ENCODE measurements around the gene INTS11. TPM values are rescaled to one million over a fixed set of nuclear protein-coding genes. Genes with fewer than 3 reads are reported as not detected.

Gene INTS11
- total and polyA plus RNA-seq, 2 of the 13 experiments (the other 11 are each of a cell fraction or from before 2014, with no cell fraction given) = 52.8 to 94.8 TPM

DNA sequence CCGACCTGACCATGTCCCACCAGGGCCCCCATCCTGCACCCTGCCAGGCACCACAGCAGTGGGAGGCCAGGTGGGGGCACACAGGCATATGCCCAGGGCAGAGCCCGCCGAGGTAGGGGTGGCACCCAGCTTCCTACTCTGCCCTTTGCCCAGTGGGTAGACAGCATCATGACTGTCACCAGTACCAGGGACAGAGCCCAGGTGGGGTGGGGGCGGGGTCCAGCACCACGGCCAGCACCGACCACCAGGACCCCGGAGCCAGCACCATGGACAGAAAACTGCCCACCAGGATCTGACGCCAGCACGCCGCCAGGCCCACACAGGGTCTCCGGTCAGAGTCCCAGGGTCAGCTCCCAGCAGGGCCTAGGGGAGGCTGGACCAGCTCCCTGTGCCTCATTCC, 10.4 kb upstream of the INTS11 start (continued):
- TF ChIP-seq HNF4G (IDR thresholded peaks at IDR 0.05; ENCODE audit: borderline replicate concordance, low read depth, low read length) = no peak
- no peak for TF ChIP-seq HNF4G (CRISPR knock-in tag; IDR thresholded peaks at IDR 0.05; ENCODE audit: borderline replicate concordance, low read depth)
- no peak for TF ChIP-seq IRF2 (CRISPR knock-in tag; IDR thresholded peaks at IDR 0.05)
- TF ChIP-seq, protein P1, sequence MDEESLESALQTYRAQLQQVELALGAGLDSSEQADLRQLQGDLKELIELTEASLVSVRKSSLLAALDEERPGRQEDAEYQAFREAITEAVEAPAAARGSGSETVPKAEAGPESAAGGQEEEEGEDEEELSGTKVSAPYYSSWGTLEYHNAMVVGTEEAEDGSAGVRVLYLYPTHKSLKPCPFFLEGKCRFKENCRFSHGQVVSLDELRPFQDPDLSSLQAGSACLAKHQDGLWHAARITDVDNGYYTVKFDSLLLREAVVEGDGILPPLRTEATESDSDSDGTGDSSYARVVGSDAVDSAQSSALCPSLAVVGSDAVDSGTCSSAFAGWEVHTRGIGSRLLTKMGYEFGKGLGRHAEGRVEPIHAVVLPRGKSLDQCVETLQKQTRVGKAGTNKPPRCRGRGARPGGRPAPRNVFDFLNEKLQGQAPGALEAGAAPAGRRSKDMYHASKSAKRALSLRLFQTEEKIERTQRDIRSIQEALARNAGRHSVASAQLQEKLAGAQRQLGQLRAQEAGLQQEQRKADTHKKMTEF (CRISPR knock-in tag; IDR thresholded peaks at IDR 0.05) = 0 out of 2 replicates have a peak, but pooled peaks have one; percentile 48
- no peak; the same call in 1 of the 2 replicates for TF ChIP-seq IRX3 (CRISPR knock-in tag; IDR thresholded peaks at IDR 0.05; ENCODE audit: borderline replicate concordance, low read depth)
- TF ChIP-seq, protein P2, sequence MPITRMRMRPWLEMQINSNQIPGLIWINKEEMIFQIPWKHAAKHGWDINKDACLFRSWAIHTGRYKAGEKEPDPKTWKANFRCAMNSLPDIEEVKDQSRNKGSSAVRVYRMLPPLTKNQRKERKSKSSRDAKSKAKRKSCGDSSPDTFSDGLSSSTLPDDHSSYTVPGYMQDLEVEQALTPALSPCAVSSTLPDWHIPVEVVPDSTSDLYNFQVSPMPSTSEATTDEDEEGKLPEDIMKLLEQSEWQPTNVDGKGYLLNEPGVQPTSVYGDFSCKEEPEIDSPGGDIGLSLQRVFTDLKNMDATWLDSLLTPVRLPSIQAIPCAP (CRISPR knock-in tag; IDR thresholded peaks at IDR 0.05; ENCODE audit: low read depth) = no peak
- no peak for TF ChIP-seq NRL (CRISPR knock-in tag; IDR thresholded peaks at IDR 0.05; ENCODE audit: borderline replicate concordance)
- TF ChIP-seq ARNT2 (CRISPR knock-in tag; IDR thresholded peaks at IDR 0.05; ENCODE audit: low read depth) = peak; percentile 59; the same call in 1 of the 2 replicates
- TF ChIP-seq, protein P3, sequence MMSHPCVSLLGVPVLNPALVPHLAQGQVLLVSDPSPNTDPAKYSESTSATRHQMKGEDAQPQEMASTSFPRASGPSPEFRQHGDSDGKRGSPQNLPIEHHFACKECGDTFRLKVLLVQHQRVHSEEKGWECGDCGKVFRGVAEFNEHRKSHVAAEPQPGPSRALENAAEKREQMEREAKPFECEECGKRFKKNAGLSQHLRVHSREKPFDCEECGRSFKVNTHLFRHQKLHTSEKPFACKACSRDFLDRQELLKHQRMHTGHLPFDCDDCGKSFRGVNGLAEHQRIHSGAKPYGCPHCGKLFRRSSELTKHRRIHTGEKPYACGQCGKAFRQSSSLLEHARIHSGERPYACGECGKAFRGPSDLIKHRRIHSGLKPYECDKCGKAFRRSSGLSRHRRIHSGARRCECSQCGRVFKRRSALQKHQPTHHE (CRISPR knock-in tag; IDR thresholded peaks at IDR 0.05; ENCODE audit: borderline replicate concordance) = no peak
- TF ChIP-seq, protein P4, sequence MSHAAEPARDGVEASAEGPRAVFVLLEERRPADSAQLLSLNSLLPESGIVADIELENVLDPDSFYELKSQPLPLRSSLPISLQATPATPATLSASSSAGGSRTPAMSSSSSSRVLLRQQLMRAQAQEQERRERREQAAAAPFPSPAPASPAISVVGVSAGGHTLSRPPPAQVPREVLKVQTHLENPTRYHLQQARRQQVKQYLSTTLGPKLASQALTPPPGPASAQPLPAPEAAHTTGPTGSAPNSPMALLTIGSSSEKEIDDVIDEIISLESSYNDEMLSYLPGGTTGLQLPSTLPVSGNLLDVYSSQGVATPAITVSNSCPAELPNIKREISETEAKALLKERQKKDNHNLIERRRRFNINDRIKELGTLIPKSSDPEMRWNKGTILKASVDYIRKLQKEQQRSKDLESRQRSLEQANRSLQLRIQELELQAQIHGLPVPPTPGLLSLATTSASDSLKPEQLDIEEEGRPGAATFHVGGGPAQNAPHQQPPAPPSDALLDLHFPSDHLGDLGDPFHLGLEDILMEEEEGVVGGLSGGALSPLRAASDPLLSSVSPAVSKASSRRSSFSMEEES (CRISPR knock-in tag; IDR thresholded peaks at IDR 0.05) = 0 out of 2 replicates have a peak, but pooled peaks have one; percentile 23
- TF ChIP-seq FIP1L1 (IDR thresholded peaks at IDR 0.05; ENCODE audit: borderline replicate concordance, insufficient read depth, low read depth, low read length) = no peak
- TF ChIP-seq ZNF44 (CRISPR knock-in tag; IDR thresholded peaks at IDR 0.05) = 0 out of 2 replicates have a peak, but pooled peaks have one; percentile 58
- no peak for TF ChIP-seq MLLT10 (CRISPR knock-in tag; IDR thresholded peaks at IDR 0.05)
- TF ChIP-seq, protein P5, sequence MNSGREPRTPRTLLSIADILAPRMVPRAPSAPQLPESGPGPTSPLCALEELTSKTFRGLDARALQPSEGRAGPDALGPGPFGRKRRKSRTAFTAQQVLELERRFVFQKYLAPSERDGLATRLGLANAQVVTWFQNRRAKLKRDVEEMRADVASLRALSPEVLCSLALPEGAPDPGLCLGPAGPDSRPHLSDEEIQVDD (CRISPR knock-in tag; IDR thresholded peaks at IDR 0.05; ENCODE audit: borderline replicate concordance) = no peak
- TF ChIP-seq MTF1 (CRISPR knock-in tag; IDR thresholded peaks at IDR 0.05) = no peak
- no peak for TF ChIP-seq GFI1 (CRISPR knock-in tag; IDR thresholded peaks at IDR 0.05; ENCODE audit: borderline replicate concordance)
- no peak for TF ChIP-seq CEBPB (IDR thresholded peaks at IDR 0.05; ENCODE audit: borderline replicate concordance, low read depth, low read length)
- TF ChIP-seq, protein P6, sequence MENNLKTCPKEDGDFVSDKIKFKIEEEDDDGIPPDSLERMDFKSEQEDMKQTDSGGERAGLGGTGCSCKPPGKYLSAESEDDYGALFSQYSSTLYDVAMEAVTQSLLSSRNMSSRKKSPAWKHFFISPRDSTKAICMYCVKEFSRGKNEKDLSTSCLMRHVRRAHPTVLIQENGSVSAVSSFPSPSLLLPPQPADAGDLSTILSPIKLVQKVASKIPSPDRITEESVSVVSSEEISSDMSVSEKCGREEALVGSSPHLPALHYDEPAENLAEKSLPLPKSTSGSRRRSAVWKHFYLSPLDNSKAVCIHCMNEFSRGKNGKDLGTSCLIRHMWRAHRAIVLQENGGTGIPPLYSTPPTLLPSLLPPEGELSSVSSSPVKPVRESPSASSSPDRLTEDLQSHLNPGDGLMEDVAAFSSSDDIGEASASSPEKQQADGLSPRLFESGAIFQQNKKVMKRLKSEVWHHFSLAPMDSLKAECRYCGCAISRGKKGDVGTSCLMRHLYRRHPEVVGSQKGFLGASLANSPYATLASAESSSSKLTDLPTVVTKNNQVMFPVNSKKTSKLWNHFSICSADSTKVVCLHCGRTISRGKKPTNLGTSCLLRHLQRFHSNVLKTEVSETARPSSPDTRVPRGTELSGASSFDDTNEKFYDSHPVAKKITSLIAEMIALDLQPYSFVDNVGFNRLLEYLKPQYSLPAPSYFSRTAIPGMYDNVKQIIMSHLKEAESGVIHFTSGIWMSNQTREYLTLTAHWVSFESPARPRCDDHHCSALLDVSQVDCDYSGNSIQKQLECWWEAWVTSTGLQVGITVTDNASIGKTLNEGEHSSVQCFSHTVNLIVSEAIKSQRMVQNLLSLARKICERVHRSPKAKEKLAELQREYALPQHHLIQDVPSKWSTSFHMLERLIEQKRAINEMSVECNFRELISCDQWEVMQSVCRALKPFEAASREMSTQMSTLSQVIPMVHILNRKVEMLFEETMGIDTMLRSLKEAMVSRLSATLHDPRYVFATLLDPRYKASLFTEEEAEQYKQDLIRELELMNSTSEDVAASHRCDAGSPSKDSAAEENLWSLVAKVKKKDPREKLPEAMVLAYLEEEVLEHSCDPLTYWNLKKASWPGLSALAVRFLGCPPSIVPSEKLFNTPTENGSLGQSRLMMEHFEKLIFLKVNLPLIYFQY (CRISPR knock-in tag; IDR thresholded peaks at IDR 0.05; ENCODE audit: borderline replicate concordance) = no peak
- TF ChIP-seq ZNF619 (CRISPR knock-in tag; IDR thresholded peaks at IDR 0.05) = no peak
- TF ChIP-seq ZNF282 (IDR thresholded peaks at IDR 0.05; ENCODE audit: partially characterized antibody) = no peak
- TF ChIP-seq ZNF432 (CRISPR knock-in tag; IDR thresholded peaks at IDR 0.05; ENCODE audit: borderline replicate concordance) = peak; percentile 63; the same call in 1 of the 2 replicates
